GM19463 (cell line): Measurements from ENCODE around the gene ZNF609.
A peak's percentile ranks its signal among the peaks of the same experiment; 100 is the strongest.

Experiments used
- ATAC-seq: cut with Tn5 transposase; IDR thresholded peaks from one replicate; pipeline ENCODE4 v1.9.1; 2021; ENCODE audit warnings: mild to moderate bottlenecking, moderate library complexity; ENCODE audit not compliant: unreplicated experiment

Gene ZNF609

DNA sequence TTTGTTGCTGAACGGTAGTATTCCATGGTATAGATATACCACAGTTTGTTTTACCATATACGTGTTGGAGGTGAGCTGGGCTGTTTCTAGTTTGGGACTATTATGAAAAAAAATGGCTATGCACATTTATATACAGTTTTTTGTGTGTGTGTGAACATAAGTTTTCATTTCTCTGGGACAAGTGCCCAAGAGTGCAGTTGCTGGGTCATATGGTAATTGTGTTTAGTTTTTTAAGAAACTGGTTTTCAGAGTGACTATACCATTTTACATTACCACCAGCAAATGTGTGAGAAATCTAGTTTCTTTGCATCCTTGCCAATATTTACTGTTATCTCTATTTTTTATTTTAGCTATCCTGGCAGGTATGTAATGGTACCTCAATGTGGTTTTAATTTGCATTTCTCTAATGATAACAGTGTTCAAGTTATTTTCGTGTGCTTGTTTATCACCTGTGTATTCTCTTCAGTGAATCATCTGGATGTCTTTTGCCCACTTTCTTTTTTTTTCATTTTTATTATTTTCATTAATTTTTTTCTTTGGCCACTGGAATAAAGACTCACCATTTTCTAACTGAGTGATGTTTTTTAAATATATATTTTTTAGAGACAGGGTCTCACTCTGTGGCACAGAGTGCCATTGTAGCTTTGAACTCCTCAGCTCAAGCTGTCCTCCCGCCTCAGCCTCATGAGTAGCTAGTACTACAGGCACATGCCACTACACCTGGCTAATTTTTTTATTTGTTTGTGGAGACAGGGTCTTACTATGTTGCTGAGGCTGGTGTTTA is 75.3 kb downstream of the ZNF609 start:
- ATAC-seq = no peak

DNA sequence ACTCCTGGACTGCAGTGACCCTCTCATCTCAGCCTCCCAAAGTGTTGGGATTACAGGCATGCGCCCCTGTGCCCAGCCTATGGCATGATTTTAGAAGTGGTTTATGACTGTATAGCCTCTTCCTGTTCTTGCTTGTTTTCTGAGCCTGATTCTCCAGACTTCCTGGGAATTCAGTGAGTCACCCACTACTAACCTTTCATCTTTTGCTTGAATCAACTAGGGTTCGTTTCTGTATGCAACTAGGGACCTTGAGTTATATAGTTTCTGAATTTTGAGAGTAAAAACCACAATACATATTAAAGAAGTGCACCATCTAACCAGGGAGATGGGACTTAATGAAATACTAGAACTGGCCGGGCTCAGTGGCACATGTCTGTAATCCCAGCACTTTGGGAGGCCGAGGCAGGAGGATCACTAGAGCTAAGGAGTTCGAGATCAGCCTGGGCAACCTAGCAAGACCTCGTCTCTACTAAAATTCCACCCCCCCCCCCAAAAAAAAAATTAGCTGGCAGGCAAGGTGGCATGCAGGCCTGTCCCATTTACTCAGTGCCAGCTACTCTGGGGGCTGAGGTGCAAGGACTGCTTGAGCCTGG is 76.0 kb downstream of the ZNF609 start:
- no peak for ATAC-seq

DNA sequence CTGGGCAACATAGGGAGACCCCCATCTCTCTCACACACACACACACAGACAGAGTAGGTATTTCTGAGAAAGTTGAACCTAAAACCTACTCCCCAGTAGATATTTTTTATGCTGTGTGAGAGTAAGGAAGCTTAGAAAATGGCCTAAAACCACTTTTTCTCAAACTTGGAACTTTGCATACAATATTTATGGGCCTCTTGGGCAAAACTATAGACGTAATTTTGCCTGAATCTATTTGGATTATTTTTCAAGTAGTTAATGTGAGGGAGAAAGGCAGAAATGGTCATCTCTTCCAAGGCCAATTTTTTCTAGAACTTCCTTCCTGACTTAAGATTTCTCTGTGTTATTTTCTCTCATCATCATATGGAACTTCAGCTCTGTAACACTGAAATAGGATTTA is 81.7 kb downstream of the ZNF609 start:
- no peak for ATAC-seq

DNA sequence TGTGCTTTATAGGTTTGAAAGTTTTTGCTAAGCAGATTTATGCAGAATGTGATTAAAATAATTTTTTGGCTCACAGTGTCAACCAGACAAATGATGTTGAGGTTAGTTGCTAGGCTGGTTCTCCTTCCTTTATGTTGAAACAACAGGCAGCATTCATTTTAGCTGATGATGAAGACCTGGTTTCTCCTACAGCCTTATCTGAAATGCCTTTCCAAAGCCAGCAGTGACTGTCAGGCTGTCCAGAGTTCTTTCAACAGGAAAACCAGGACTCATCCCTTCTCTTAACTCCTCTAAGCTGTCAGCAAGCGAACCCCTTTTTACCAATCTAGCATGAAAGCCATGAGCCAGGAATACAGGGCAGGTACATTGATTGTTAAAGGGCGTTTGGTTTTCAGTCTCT is 84.1 kb downstream of the ZNF609 start:
- ATAC-seq = no peak

DNA sequence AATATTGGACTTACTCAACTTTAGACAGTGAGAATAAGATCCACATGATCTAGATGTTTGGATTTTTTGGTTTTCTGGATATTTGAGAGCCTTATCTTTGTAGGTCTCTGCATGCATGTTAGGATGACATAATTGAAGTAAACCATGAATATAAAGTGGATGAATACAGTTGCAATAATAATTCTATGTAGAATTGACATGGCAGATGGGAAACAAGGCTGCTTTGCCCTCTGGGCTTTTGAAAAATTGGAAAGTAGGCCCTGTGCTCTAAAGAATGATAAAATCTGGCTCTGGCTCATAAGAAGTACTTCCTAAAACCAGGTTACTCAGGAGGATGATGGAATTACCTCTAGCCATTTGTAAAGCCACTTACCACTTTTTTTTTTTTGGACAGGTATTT is 86.9 kb downstream of the ZNF609 start:
- no peak for ATAC-seq

DNA sequence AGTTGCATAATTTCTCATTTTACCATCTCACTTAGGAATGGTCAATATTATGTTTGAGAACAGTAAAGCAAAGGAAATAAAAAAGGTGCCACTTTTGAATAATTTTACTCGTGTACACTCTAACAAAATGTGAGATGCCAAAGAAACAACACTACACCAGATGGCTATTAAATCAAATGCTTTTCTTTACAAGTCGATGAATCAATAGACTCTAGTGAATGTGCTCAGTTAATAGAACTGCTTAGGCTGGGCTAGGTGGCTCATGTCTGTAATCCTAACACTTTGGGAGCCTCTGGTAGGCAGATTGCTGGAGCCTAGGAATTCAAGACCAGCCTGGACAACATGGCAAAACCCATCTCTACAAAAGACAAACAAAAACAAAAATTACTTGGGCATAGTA is 87.9 kb downstream of the ZNF609 start:
- no peak for ATAC-seq

DNA sequence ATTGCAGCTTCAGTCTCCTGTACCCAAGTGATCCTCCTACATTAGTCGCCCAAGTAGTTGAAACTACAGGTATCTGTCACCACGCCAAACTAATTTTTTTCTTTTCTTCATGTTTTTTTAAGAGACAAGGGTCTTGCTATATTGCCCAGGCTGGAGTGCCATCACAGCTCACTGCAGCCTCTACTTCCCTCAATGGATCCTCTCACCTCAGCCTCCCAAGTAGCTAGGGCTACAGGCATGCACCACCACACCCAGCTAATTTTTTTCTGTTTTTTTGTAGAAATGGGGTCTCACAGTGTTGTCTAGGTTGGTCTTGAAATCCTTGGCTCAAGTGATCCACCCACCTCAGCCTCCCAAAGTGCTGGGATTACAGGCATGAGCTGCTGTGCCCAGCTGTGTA is 89.5 kb downstream of the ZNF609 start:
- ATAC-seq = no peak

DNA sequence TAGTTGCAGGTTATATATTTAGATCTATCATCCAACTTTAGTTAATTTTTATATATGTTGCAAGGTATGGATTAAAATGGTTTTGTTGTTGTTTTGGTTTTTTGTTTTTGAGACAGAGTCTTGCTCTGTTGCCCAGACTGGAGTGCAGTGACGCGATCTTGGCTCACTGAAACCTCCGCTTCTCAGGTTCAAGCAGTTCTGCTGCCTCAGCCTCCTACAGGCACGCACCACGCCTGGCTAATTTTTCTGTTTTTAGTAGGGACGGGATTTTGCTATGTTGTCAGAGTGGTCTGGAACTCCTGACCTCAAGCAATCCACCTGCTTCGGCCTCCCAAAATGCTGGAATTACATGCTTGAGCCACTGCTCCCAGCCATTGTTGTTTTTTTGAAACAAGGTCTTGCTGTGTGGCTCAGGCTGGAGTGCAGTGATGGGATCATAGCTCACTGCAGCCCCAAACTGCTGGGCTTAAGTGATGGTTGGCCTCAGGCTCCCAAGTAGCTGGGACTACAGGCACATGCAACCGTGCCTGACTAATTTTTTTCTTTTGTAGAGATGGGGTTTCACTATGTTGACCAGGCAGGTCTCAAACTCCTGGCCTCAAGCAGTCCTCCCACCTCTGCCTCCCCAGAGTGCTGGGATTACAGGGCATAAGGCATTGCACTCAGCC is 92.0 kb downstream of the ZNF609 start:
- no peak for ATAC-seq

DNA sequence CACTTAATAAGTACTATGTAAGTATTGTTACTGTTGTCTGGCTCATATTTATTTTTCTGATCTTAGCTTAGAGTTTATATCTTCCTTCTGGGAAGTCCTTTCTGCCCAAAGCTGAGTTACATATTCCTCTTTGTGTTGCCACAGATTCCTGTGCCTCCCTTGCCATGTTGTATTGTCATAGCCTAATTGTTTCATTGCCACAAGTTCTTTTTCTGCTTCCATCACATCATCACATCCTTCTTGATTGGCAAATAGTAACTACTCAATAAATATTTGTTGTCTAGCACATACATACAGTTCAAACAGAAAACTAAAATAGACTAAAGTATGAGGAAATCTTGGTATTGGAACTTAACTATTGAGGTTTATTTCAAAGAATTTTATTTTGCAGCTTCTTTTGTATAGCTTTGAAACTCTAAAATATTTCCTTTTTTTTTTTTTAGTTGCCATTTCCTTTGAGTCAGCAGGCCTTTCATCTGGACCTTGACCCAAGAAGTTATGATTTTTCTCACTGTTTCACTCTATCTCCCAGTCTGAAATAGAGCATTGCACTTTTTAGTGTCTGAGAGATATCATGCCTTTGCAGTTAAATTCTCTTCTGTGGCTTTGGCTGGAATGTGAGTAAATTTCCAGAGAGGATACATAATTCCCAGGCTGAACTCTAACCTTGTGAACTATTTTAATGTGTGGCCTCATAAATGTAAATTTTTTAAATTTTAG is 98.2 kb downstream of the ZNF609 start:
- ATAC-seq = no peak

DNA sequence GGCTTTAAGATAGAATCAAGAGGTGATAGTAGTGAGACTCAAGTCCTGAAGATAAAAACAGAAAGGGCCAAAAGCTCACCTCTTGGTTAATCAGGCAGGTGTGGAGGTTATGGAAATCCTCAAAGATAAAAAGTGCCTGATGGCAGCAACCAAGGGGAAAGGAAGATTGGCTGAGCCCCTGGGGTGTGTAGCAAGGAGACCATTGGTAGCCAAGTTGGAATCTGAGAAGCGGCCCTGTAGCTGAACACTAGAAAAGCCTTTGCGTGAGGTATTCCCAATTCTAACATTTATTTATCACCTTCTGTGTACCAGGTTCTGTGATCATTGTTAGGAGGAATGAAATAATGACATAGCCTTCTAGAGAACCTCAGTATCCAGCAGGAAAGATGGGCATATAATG is 98.9 kb downstream of the ZNF609 start:
- ATAC-seq = no peak

DNA sequence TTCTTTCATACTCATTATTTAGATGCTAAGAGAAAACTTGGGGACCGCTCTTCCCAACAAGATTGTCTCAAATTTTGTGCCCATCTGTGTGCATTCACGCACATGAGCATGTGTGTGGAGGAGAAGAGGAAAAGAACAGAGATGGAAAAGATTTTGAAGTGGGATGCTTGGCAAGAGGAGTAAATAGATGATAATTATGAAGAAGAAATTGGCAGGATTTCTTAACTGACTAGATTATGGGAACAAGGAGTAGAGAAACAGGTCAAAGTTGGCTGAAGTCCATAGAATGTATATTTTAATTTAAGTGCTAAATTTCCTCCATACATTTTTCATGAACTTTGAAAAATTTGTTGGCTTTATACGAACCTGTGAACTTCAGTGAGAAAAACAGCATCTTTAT is 100.1 kb downstream of the ZNF609 start:
- no peak for ATAC-seq

DNA sequence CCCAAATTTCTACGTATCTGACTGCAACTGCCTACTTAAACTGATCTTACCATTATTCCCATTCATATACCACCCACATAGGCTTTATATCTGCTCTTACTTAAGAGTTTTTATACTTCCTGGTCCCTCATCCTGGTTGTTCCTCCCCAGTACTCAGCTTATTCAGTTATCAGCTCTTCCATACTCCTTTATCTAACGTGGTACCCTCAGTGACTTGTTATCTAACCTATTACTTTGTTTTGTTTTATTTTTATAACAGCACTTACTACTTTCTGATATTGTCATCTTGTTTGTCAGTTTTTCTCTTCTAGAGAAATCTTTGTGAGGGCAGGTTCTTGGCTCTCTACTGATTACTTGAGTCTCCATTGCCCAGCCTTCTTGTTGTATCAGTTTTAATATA is 100.6 kb downstream of the ZNF609 start:
- ATAC-seq = no peak

DNA sequence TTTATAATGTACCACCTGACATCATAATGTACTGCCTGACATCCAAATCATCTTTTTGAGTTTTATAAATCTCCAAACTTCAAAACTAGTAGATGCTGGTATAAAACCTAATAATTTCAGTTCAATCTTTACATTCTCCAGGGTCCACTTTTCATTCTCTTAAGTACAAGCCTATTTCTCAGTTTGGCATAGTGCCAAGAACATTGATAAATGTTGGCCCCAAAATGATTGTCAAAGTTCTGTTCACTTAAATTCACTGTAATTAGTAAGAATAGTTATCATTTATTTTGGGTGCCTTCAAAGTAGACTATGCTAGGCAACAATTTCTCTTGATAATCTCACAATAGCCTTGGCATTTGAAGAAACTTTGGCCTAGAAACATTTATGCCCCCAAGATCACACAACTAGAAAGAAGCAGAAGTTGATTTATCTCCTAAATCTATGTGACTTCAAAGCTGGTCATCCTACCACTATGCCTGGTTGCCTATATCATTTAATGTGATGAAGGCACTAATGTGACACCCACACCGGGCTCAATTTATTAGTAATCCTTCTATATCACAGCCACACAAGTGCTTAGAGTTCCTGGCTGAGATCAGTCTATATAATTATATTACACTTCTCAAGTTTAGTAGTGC is 101.7 kb downstream of the ZNF609 start:
- ATAC-seq = no peak

DNA sequence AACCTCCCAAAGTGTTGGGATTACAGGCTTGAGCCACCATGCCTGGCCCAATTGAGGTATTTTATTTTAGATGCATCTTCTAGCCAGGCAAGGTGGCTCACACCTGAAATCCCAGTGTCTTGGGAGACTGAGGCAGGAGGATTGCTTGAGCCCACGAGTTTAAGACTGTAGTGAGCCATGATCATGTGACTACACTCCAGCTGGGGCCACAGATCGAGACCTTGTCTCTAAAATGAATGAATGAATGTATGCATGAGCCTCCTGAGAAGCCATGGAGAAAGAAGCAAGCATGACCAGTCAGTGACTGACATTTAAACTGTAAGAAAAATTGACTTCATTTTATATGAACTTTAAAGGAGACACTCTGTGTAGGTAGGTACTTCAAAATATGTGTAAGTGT is 105.7 kb downstream of the ZNF609 start:
- no peak for ATAC-seq

DNA sequence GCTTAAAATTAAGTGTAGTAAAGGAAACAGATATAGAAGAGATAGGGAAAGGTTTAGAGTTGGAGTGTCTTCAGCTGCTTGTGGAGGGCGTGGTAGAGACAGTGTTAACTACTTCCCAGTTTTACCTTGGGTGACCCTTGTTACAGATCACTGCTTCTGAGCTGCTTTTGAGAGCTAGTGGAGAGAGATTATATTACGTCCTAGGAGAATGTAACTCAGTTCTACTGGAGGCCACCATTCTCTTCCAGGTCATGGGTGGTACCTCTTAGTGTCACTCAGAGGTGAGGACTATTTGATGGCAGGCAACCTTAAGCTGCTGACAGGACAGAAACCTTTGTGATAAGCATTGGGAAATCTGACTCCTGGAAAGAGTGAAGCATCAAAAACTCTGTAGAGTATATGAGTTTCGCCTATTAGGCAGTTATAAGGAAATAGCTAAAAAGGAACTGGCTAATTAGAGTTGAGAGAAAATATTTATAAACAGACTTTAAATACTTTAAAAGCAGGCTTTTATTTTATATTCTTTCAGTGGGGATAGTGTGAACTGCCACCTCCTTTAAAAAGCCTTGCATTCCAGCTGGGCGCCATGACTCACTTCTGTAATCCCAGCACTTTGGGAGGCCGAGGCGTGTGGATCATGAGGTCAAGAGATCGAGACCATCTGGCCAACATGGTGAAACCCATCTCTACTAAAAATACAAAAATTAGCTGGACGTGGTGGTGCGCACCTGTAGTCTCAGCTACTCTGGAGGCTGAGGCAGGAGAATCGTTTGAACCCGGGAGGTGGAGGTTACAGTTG is 106.5 kb downstream of the ZNF609 start:
- ATAC-seq = no peak

DNA sequence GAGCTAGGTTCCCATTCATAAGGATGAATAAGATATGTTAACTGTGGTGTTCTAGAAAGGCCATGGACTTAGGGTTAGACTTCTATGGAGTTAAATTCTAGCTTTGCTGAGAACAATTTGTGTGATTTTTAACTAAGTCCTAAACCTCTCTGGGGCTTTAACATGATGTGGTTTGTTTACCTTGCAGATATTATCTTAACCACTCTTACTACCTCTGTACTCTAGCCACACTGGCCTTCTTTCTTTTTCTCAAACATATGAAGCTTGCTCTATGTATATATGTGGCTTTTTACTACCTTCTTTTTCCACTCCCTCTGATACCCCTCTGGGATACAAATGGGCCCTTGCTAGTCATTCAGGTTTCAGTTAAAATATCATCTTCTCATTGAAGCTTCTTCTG is 108.4 kb downstream of the ZNF609 start:
- no peak for ATAC-seq

DNA sequence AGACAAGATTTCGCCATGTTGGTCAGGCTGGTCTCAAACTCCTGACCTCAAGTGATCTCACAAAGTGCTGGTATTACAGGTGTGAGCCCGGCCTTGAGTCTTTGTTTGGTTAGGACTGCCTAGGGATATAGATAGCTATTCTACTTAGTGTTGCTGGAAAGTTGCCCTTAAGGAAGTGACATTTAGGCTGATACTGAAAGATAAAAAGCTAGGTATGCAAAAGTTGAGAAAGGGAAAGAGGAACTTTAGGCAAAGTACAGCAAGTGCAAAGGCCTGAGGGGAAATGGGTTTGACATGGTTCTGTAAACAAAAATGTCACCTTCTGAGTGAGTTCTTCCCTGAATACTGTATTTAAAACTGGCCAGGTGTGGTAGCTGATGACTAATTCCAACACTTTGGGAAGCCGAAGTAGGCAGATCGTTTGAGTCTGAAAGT is 111.5 kb downstream of the ZNF609 start:
- ATAC-seq = peak; percentile 58

DNA sequence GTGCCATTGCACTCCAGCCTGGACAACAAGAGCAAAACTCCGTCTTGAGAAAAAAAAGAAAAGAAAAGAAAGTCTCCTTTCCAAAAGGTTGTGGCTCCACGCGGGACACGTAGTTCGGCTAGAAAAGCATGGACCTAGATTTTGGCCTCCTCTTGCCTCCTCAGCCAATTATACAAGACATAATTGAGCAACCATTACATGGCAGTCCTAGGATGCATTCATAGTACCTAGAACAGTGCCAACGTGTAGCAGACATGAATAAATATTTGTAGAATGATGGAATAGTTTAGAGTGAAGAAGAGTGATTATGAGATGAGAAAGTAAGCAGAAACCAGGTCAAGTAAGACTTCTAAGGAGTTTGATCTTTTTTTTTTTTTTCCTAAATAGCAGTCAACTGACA is 112.5 kb downstream of the ZNF609 start:
- no peak for ATAC-seq

DNA sequence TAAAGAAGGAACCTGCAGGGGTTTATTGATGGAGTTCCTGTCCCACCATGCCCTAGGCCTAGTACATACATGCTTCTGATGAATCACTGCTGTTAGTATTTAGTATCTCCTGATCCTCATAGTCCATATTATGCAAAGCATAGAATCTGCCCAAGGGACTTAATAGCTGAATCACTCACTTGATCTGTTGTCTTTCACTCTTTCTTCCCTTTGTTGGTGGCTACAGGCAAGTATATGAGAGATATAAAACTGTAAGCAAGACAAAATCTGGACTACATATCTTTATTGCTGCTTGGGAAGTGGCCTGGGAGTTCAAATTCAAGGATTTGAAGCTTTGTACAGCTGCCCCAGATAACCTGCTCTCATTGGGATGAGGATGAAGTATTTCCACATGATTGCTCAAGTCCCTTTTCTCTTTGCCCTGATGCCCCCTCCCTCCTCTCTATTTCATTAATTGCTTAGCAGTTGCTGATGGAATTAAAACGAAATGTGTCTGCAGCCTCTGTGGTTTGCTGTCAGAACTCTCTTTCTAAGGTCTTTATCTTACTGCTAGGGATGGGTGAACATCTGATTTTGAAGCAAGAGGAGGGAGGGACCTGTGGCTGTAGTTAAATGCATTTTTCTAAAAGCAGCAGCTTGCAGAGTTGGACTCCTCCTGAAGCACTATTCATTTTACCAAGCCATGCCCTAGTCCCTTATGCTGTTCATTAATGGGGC is 114.1 kb downstream of the ZNF609 start:
- ATAC-seq = no peak
